Keratinocyte (primary cell): ENCODE measurements around the gene FOXJ2.

Experiments used
- CTCF ChIP-seq, 3 experiments: IDR thresholded peaks in 1 of 3; conservative IDR thresholded peaks in 1 of 3; optimal IDR thresholded peaks in 1 of 3; 2 replicates in 2 of 3; 3 replicates in 1 of 3; pipeline versions ENCODE3 to v1.5.1; 2011; ENCODE audit warnings: low read length in 3 of 3, mild to moderate bottlenecking in 3 of 3, moderate library complexity in 2 of 3, control low read depth in 1 of 3, inconsistent platforms in 1 of 3; ENCODE audit not compliant: insufficient read depth in 2 of 3; ENCODE audit errors: extremely low read depth in 1 of 3
- EZH2 ChIP-seq: IDR thresholded peaks from one replicate; pipeline ENCODE4 v1.6.1; 2012; ENCODE audit warnings: inconsistent platforms, mild to moderate bottlenecking, low read length, moderate library complexity

- TF ChIP-seq CTCF (optimal IDR thresholded peaks at IDR 0.05 in 1 of 3, IDR thresholded peaks at IDR 0.05 in 1 of 3, conservative IDR thresholded peaks at IDR 0.05 in 1 of 3; ENCODE audit: extremely low read depth in 1 of 3, insufficient read depth in 2 of 3, low read length in 3 of 3) (no peak), EZH2 (no peak)
Measured at GRCh38 chr12:8035440-8036010, 3.0 kb downstream of the FOXJ2 start.
